GM12801 (cell line): ENCODE results near the gene ORM2.

Experiments used
- TF ChIP-seq, protein P1 (sequence below): IDR thresholded peaks from one replicate; pipeline ENCODE4 v1.5.1; 2011; ENCODE audit warnings: control low read depth; ENCODE audit not compliant: insufficient read length; ENCODE audit errors: extremely low read depth

The ORM2 gene

DNA sequence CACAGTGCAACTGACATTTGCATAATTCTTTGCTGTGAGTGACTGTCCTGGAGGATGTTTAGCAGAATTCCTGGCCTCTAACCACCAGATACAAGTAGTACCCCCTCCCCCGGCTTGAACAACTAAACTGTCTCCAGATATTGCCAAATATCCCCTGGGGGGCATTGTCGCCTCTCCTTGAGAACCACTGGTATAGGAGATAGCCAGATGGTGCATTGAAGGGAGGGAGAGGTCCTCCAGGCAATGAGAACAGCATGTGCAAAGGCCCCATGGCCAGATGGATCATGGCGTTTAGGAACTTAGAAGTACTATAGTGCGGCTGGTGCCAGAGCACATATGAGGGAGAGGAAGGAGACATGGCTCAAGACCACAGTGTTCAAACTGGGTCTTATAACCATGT, 25.7 kb upstream of the ORM2 start:
- TF ChIP-seq, protein P1, sequence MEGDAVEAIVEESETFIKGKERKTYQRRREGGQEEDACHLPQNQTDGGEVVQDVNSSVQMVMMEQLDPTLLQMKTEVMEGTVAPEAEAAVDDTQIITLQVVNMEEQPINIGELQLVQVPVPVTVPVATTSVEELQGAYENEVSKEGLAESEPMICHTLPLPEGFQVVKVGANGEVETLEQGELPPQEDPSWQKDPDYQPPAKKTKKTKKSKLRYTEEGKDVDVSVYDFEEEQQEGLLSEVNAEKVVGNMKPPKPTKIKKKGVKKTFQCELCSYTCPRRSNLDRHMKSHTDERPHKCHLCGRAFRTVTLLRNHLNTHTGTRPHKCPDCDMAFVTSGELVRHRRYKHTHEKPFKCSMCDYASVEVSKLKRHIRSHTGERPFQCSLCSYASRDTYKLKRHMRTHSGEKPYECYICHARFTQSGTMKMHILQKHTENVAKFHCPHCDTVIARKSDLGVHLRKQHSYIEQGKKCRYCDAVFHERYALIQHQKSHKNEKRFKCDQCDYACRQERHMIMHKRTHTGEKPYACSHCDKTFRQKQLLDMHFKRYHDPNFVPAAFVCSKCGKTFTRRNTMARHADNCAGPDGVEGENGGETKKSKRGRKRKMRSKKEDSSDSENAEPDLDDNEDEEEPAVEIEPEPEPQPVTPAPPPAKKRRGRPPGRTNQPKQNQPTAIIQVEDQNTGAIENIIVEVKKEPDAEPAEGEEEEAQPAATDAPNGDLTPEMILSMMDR, result no peak

DNA sequence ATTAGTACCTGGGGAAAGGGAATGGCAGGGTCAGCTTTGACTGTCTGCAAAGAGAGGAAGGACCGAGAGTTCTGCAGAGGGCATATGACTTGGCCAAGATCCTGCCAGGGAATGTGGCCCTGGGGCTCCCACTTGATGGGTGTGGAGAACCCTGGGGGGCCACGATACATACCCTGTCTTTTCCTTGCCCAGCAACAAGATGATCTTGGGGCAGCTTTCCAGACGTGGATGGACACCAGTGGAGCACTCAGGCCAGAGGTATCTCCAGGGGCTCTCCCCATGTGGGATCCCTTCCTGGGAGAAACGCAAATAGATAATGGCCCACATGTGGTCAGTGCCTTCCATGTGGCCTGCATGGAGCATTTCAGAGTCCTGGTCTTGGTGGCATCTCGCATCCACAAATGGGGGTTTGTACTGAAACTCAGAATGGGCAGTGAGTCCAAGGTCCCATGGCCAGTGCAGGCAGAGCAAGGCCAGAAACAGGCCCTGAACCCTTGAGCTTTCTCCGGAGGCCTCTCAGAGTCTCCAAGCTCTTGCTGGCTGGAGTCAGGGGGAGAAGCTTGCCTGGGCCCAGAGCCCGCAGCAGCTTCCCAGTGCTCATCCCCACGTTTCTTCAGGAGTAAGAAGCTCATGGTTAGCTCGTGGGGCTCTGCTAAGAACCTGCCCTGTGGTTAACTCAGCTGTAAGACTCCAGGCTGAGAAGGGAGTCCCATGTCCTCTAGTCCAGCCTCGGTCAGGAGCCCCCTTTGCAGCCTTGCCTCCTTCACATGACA, 25.1 kb upstream of the ORM2 start:
- TF ChIP-seq, protein P1, result no peak

DNA sequence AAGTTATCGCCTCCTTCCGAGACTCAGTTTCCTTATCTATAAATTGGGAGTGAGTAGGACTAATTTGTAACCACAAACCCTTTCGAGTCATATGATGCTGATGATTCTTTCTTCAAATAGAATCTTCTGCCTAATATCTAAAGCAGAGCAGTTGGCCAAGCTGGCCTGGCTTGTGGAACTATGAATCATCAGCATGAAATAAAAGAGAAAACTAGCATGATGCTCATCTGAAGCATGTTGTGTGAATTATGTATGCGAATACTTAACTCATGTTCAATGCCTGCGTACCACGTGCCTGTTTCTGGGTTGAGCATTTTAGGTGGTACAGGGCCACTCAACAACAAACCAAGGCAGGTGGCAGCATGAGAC, 21.8 kb upstream of the ORM2 start:
- TF ChIP-seq, protein P1, result no peak

DNA sequence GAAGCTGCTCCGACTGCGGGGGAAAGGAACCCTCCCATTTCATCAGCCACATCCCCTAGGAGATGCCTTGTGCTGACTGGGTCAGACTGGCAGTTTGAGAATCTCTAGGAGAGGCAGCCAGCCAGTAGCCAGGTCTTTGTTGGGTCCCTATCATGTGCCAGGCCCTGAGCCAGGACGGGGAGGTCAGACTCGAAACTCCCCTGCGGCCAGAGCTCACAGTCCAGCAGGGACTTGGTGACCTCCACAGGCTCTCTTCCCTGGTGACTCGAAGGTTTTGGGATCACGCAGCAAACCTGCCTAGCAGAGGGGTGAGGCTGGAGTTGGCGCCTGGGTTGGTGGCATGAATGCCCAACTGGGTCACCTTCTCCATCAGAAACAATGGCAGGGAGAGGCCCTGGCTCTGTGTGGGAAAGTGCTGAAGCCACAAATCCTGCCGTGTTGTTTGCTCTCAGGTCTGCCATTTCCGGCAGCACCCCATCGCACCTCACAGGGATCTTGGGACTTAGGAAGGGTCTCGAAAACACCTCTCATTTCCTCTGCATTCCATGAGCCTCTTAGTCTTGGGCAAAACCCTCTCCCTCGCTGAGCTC, 21.2 kb upstream of the ORM2 start:
- TF ChIP-seq, protein P1, result no peak

DNA sequence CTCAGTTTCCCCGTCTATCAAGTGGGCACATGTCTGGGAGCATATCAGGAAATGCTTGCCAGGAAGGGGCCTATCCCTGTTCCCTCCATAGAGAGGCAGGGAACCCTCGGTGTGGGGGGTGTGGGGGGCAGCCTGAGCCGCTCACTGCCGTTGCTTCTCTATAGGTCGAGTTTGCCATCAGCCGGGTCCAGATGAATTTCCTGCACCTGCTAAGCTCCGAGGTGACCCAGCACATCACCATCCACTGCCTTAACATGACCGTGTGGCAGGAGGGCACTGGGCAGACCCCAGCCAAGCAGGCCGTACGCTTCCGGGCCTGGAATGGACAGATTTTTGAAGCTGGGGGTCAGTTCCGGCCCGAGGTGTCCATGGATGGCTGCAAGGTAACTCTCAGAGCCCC, 20.6 kb upstream of the ORM2 start:
- TF ChIP-seq, protein P1, result no peak

DNA sequence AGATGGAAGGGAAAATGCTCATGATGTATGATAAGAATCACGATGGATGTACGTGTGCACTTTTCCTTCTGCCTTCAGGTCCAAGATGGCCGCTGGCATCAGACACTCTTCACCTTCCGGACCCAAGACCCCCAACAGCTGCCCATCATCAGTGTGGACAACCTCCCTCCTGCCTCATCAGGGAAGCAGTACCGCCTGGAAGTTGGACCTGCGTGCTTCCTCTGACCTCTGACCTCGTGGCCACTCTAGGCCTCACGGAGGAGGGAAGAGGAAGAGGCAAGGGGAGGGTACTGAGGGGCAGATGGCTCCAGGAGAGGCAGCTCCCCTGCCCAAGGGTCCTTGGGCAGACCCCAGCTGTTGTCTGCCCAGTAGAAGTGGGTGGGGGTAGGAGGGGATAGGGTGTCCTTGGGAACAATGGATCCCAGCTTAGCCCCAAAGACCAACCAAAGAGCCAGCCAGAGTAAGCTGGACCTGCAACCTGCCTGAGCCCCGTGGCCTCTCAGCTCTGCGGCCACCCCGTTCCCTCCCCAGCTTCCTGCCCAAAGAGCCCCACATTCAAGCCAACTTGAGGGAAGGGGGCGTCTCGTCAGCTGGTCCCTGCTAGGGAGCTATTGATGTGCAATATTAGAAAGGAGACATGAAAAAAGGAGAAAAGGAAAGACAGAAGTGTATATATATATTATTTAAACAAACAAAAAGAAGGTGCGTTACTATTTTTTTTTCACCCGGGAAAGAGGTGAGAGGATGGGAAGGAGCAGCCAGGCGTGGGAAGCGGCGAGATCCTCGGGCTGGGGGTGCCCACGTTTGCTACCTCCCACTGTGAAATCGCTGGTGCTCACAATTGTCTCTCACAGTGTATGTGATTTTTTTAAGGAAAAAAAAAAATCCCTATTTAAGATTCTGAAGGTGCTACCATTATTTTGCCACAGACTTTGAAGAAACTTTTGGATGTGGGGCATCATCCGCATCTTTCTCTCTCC, 18.9 kb upstream of the ORM2 start:
- TF ChIP-seq, protein P1, result no peak
